ENCODE measurements around the gene NCS1. TPM values are rescaled to one million over a fixed set of nuclear protein-coding genes. Genes with fewer than 3 reads are reported as not detected.
A peak's percentile ranks its signal among the peaks of the same experiment; 100 is the strongest.

NCS1 gene
- total RNA-seq, 2 donors from 2014 or later = 4.5 to 26.1 TPM

DNA sequence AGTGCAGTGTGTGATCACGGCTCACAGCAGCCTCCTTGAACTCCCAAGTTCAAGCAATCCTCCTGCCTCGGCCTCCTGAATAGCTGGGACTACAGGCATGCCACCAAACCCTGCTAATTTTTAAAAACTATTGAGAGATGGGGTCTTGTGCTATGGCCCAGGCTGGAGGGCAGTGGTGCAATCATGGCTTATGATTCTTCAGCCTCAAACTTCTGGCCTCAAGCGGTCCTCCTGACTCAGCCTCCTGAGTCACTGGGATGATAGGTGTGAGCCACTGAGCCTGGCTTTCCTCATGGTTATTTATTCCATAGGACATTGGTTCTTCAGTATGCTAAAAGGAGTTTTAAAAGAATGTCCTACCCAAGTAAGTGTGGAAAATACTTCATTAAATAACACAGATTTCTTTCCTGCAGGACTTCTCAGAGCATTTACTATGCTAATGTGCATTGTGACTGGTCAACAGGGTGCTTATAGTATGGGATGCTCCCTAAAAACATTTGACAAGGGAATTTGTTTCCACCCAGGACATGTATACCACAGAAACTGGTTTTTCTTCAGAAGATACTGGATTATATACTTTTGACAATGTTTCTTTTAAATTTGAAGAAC lies 11.2 kb upstream of the NCS1 start:
- TF ChIP-seq, protein P1, sequence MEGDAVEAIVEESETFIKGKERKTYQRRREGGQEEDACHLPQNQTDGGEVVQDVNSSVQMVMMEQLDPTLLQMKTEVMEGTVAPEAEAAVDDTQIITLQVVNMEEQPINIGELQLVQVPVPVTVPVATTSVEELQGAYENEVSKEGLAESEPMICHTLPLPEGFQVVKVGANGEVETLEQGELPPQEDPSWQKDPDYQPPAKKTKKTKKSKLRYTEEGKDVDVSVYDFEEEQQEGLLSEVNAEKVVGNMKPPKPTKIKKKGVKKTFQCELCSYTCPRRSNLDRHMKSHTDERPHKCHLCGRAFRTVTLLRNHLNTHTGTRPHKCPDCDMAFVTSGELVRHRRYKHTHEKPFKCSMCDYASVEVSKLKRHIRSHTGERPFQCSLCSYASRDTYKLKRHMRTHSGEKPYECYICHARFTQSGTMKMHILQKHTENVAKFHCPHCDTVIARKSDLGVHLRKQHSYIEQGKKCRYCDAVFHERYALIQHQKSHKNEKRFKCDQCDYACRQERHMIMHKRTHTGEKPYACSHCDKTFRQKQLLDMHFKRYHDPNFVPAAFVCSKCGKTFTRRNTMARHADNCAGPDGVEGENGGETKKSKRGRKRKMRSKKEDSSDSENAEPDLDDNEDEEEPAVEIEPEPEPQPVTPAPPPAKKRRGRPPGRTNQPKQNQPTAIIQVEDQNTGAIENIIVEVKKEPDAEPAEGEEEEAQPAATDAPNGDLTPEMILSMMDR (IDR thresholded peaks at IDR 0.05) = no peak
- no peaks in the 10 kb centered on the region for H3K4me1 ChIP-seq
- H3K27ac ChIP-seq = no peak overlapping the region
- H3K27me3 ChIP-seq = no peaks in the 10 kb centered on the region
- no peak for DNase-seq (ENCODE audit: low spot score)
- H3K9me3 ChIP-seq = no peaks in the 10 kb centered on the region
- H3K4me3 ChIP-seq = no peak overlapping the region
- H3K36me3 ChIP-seq = no peaks in the 10 kb centered on the region

DNA sequence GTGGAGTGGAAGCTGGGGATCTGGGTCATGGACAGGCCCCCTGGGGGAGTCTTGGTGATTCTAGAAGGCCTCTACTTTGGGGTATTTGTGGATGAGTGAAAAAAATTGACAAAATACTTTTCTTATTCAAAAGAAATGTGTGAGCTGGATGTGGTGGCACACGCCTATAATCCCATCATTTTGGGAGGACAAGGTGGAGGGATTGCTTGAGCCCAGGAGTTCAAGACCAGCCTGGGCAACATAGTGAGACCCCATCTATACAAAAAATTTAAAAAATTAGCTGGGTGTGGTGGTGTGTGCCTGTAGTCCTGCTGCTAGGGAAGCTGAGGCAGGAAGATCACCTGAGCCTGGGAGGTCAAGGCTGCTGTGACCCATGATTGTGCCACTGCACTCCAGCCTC lies 6.6 kb upstream of the NCS1 start:
- DNase-seq (ENCODE audit: low spot score) = no peak
- no peak overlapping the region for H3K4me3 ChIP-seq
- no peaks in the 10 kb centered on the region for H3K9me3 ChIP-seq
- H3K4me1 ChIP-seq = no peaks in the 10 kb centered on the region
- TF ChIP-seq, protein P1 (IDR thresholded peaks at IDR 0.05) = no peak
- no peak overlapping the region for H3K27ac ChIP-seq
- no peaks in the 10 kb centered on the region for H3K36me3 ChIP-seq
- H3K27me3 ChIP-seq = no peaks in the 10 kb centered on the region

DNA sequence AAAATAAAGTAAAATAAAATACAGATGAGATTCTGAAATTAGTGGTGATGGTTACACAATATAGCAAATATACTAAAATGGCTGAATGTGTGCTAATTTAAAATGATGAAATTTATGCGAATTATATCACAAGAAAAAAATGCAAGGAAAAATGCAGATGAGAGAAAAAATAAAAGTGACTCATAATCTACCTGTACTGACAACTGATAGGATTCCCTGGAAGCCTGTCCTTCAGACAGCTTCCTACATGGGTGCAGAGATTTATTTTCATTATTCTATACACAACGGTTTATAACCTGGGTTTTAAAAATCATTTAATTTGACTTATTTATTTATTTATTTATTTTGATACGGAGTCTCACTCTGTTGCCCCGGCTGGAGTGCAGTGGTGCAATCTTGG lies 5.8 kb upstream of the NCS1 start:
- no peak overlapping the region for H3K27ac ChIP-seq
- no peaks in the 10 kb centered on the region for H3K27me3 ChIP-seq
- no peaks in the 10 kb centered on the region for H3K4me1 ChIP-seq
- TF ChIP-seq, protein P1 (IDR thresholded peaks at IDR 0.05) = no peak
- DNase-seq (ENCODE audit: low spot score) = no peak
- H3K9me3 ChIP-seq = no peaks in the 10 kb centered on the region
- H3K4me3 ChIP-seq = no peak overlapping the region
- no peaks in the 10 kb centered on the region for H3K36me3 ChIP-seq

GRCh38 chr9:130167927-130168326 lies 4.3 kb upstream of the NCS1 start:
- no peak for DNase-seq (ENCODE audit: low spot score)
- Histone ChIP-seq H3K27me3 (no peaks in the 10 kb centered on the region), H3K27ac (no peak overlapping the region), H3K36me3 (no peaks in the 10 kb centered on the region), H3K4me1 (peaks cover 0 to 8% of the 10 kb centered on the region in 2 donors), H3K4me3 (no peak overlapping the region), H3K9me3 (no peaks in the 10 kb centered on the region)
- TF ChIP-seq, protein P1 (IDR thresholded peaks at IDR 0.05) = no peak

GRCh38 chr9:130171226-130172148 lies 717 bp upstream of the NCS1 start:
- peaks cover 0 to 22% of the 10 kb centered on the region in 2 donors for H3K4me1 ChIP-seq
- H3K9me3 ChIP-seq = no peaks in the 10 kb centered on the region
- no peaks in the 10 kb centered on the region for H3K36me3 ChIP-seq
- peak overlapping the region; percentile 35 to 54 for H3K4me3 ChIP-seq
- H3K27me3 ChIP-seq = no peaks in the 10 kb centered on the region
- TF ChIP-seq, protein P1 (IDR thresholded peaks at IDR 0.05) = no peak
- no peak for DNase-seq (ENCODE audit: low spot score)
- no peak overlapping the region for H3K27ac ChIP-seq

Measured in right atrium auricular region (tissue), 2 donors.